ENCODE data around the gene CT47C1.

DNA sequence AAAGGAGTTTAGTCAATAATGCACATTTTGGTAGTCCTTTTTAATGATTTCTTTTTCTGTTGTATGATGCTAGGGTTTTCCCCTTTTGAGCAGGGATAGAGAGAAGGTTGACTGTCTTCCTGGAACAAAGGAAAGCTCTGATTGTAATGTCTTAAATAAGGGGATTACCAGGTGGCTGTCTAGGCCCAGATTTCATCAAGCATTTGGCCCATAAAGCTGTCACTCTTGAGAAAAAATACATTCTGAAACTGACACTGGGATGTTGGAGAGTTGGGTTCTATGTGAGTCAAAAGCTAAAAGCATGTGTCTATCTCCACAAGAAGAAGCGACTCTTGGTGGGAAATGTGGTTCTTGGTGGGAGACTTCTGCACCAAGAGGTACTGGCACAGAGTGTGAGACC is 28.4 kb downstream of the CT47C1 start:
- TF ChIP-seq CTCF (IDR thresholded peaks at IDR 0.05): no peak
- TF ChIP-seq POLR2A (IDR thresholded peaks at IDR 0.05): no peak
- no peak for TF ChIP-seq EP300 (IDR thresholded peaks at IDR 0.05)
- TF ChIP-seq POLR2AphosphoS5 (IDR thresholded peaks at IDR 0.05): no peak
